Testis (tissue), 2 donors: ENCODE measurements around the gene CDH12.

Experiments used
- POLR2A ChIP-seq: fragments of 450-650 bp; IDR thresholded peaks from one replicate; pipeline ENCODE4 v1.6.1; 2017; ENCODE audit warnings: antibody characterized with exemption, mild to moderate bottlenecking, moderate library complexity
- TF ChIP-seq, protein P1 (sequence below), 3 experiments: fragments of 450-650 bp in 2 of 3; fragments of 200-600 bp in 1 of 3; sonication (generic) in 1 of 3; IDR thresholded peaks; one replicate each; pipeline ENCODE4 v1.5.1; 2016 to 2019; ENCODE audit warnings: antibody characterized with exemption in 3 of 3, mild to moderate bottlenecking in 2 of 3, moderate library complexity in 1 of 3

DNA sequence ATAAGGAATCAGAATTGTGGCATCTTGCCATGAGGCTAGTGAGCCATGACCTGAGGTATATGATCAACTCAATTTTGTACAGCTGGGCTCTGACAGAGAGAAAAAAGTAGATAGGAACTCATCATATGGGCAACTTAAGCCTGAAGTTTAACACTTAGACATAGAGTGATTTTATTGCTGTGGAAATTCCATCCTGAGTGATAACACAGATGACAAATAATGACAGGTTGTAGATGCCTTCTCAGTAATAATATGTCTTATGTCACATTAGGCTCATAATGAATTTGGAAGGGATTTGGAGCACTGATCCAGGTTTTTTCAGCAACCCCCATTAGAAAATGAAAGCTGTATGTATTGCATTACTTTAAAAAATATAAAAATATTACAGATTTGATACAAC, 744.6 kb downstream of the CDH12 start:
- TF ChIP-seq, protein P1, sequence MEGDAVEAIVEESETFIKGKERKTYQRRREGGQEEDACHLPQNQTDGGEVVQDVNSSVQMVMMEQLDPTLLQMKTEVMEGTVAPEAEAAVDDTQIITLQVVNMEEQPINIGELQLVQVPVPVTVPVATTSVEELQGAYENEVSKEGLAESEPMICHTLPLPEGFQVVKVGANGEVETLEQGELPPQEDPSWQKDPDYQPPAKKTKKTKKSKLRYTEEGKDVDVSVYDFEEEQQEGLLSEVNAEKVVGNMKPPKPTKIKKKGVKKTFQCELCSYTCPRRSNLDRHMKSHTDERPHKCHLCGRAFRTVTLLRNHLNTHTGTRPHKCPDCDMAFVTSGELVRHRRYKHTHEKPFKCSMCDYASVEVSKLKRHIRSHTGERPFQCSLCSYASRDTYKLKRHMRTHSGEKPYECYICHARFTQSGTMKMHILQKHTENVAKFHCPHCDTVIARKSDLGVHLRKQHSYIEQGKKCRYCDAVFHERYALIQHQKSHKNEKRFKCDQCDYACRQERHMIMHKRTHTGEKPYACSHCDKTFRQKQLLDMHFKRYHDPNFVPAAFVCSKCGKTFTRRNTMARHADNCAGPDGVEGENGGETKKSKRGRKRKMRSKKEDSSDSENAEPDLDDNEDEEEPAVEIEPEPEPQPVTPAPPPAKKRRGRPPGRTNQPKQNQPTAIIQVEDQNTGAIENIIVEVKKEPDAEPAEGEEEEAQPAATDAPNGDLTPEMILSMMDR (IDR thresholded peaks at IDR 0.05) = no peak
- TF ChIP-seq POLR2A = no peak
